Astrocyte (in vitro differentiated cells and primary cell): ENCODE data around the gene RECK. TPM values are rescaled to one million over a fixed set of nuclear protein-coding genes. Genes with fewer than 3 reads are reported as not detected.
A peak's percentile ranks its signal among the peaks of the same experiment; 100 is the strongest.

Experiments
- DNase-seq: peaks from one replicate; pipeline ENCODE4 v3.0.0-alpha.2; 2010; ENCODE audit warnings: low read depth
- FAIRE-seq: peaks from 2 replicates; lab custom pipeline; 2011; peaks lifted over from hg19 to GRCh38; lab: Jason Lieb, UNC
- H2AFZ ChIP-seq: 2 replicates; pipeline ENCODE4 v1.6.0; 2012; ENCODE audit warnings: low read depth, low read length, inconsistent platforms
- H3K27ac ChIP-seq: 2 replicates; pipeline ENCODE4 v1.5.1; 2011; ENCODE audit warnings: low read depth, low read length, inconsistent platforms
- H3K27me3 ChIP-seq: 2 replicates; pipeline ENCODE4 v1.6.0; 2011; ENCODE audit warnings: low read length, inconsistent platforms; ENCODE audit not compliant: insufficient read depth
- H3K36me3 ChIP-seq: 2 replicates; pipeline ENCODE4 v1.5.1; 2011; ENCODE audit warnings: low read length, inconsistent platforms; ENCODE audit not compliant: insufficient read depth
- H3K4me1 ChIP-seq: 2 replicates; pipeline ENCODE4 v1.5.1; 2011; ENCODE audit warnings: low read length, inconsistent platforms; ENCODE audit not compliant: insufficient read depth
- H3K4me2 ChIP-seq: 2 replicates; pipeline ENCODE4 v1.6.0; 2012; ENCODE audit warnings: low read length, inconsistent platforms
- H3K4me3 ChIP-seq: 2 replicates; pipeline ENCODE4 v1.5.1; 2011; ENCODE audit warnings: low read depth, mild to moderate bottlenecking, low read length, inconsistent platforms; ENCODE audit not compliant: insufficient read depth
- H3K79me2 ChIP-seq: 2 replicates; pipeline ENCODE4 v1.6.0; 2012; ENCODE audit warnings: mild to moderate bottlenecking, low read length, inconsistent platforms; ENCODE audit not compliant: insufficient read depth
- H3K9ac ChIP-seq: 2 replicates; pipeline ENCODE4 v1.6.0; 2012; ENCODE audit warnings: mild to moderate bottlenecking, low read length, inconsistent platforms
- H3K9me3 ChIP-seq: 2 replicates; pipeline ENCODE4 v1.5.1; 2012; ENCODE audit warnings: low read depth, mild to moderate bottlenecking, low read length, inconsistent platforms; ENCODE audit not compliant: insufficient read depth
- H4K20me1 ChIP-seq: 2 replicates; pipeline ENCODE4 v1.6.0; 2012; ENCODE audit warnings: low read length, inconsistent platforms; ENCODE audit not compliant: insufficient read depth
- H3K27ac Mint-ChIP-seq: one replicate; pipeline ENCODE4 v1.8.0; 2021; ENCODE audit warnings: mild to moderate bottlenecking, mixed read lengths; ENCODE audit not compliant: unreplicated experiment
- H3K27me3 Mint-ChIP-seq: one replicate; pipeline ENCODE4 v1.8.0; 2021; ENCODE audit warnings: low read depth, mixed read lengths; ENCODE audit not compliant: unreplicated experiment
- H3K36me3 Mint-ChIP-seq: one replicate; pipeline ENCODE4 v1.8.0; 2021; ENCODE audit warnings: low read depth, mixed read lengths; ENCODE audit not compliant: unreplicated experiment
- H3K4me1 Mint-ChIP-seq: one replicate; pipeline ENCODE4 v1.8.0; 2021; ENCODE audit warnings: low read depth, mixed read lengths; ENCODE audit not compliant: unreplicated experiment
- H3K4me3 Mint-ChIP-seq: one replicate; pipeline ENCODE4 v1.8.0; 2021; ENCODE audit warnings: mild to moderate bottlenecking, moderate library complexity, mixed read lengths; ENCODE audit not compliant: unreplicated experiment
- H3K9me3 Mint-ChIP-seq: one replicate; pipeline ENCODE4 v1.8.0; 2021; ENCODE audit warnings: mild to moderate bottlenecking, mixed read lengths; ENCODE audit not compliant: unreplicated experiment
- EZH2 ChIP-seq: IDR thresholded peaks from 2 replicates; pipeline ENCODE4 v1.6.1; 2012; ENCODE audit warnings: mild to moderate bottlenecking, low read length, inconsistent platforms; ENCODE audit not compliant: insufficient read depth
- total RNA-seq: library from RNA; stranded (reverse); gene quantifications from 2 replicates; pipeline ENCODE4 v1.2.1, GENCODE V29; 2021
- TF ChIP-seq, protein P1 (sequence below): IDR thresholded peaks from 2 replicates; pipeline ENCODE4 v1.5.1; 2011; ENCODE audit warnings: low read depth, mild to moderate bottlenecking, inconsistent platforms, low read length, moderate library complexity; ENCODE audit not compliant: insufficient read depth

RECK gene
- total RNA-seq, 1 donor from 2014 or later: 21.6 TPM

DNA sequence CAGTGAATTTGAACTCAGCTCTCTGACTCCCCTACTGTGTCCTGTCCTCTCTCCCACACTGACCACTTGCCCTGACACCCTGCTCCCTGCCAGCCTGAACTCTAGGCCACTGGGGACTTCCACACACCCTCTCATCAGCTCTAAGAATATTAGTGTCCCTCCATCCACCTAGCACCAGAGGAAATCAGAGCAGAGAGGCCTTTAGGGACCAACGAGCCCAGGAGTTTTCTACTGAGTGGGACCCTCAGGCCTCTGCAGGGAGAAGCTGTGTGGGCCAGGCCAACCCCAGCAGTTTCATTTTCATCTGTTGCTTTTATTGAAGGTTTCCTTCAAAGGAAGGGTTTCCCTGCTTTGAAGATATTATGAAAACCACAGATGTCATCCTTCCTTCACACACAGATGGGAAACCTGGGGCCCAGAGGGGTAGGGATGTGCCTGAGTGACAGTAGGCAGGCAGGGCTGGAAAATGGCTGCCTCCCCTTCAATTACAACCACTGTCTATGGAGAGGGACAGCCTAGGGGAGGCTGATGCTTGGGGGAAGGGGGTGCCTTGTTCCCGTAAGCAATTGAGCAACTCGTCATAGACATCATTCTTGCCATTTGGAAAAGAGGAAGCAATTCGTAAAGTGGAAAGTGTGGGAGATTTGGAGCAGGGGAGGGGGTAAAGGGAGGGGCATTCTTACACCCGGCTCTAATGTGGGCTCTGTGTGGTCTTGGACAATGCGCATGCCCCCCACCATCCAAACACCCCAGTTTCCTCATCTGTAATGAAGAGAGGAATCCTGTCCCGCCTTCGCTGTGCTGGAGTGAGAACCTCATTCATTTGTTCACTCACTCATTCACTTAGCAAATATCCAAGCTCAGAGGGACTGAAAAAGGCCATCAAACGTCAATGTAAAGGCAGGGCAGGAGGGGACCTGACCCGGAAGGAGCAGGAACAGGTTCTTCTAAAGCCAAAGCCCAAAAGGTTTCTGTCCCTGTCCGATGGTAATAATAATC is 103.7 kb downstream of the RECK start:
- TF ChIP-seq EZH2: no peak
- TF ChIP-seq, protein P1, sequence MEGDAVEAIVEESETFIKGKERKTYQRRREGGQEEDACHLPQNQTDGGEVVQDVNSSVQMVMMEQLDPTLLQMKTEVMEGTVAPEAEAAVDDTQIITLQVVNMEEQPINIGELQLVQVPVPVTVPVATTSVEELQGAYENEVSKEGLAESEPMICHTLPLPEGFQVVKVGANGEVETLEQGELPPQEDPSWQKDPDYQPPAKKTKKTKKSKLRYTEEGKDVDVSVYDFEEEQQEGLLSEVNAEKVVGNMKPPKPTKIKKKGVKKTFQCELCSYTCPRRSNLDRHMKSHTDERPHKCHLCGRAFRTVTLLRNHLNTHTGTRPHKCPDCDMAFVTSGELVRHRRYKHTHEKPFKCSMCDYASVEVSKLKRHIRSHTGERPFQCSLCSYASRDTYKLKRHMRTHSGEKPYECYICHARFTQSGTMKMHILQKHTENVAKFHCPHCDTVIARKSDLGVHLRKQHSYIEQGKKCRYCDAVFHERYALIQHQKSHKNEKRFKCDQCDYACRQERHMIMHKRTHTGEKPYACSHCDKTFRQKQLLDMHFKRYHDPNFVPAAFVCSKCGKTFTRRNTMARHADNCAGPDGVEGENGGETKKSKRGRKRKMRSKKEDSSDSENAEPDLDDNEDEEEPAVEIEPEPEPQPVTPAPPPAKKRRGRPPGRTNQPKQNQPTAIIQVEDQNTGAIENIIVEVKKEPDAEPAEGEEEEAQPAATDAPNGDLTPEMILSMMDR: no peak
- no peaks in the 10 kb centered on the region for H3K27me3 ChIP-seq
- H3K27ac ChIP-seq: no peak overlapping the region
- FAIRE-seq (no peak), DNase-seq (no peak)
- H4K20me1 ChIP-seq: peaks cover 73% of the 10 kb centered on the region
- no peaks in the 10 kb centered on the region for H3K27me3 Mint-ChIP-seq
- H3K9me3 ChIP-seq: no peaks in the 10 kb centered on the region
- peaks cover 3% of the 10 kb centered on the region for H3K9me3 Mint-ChIP-seq
- no peak overlapping the region for H3K4me2 ChIP-seq
- H3K4me3 ChIP-seq: no peak overlapping the region
- H3K27ac Mint-ChIP-seq: peak overlapping the region; percentile 48
- H3K4me3 Mint-ChIP-seq: peak overlapping the region; percentile 17
- no peak overlapping the region for H2AFZ ChIP-seq
- peaks cover 40% of the 10 kb centered on the region for H3K36me3 Mint-ChIP-seq
- peaks cover 26% of the 10 kb centered on the region for H3K4me1 ChIP-seq
- peaks cover 61% of the 10 kb centered on the region for H3K4me1 Mint-ChIP-seq
- no peak overlapping the region for H3K9ac ChIP-seq
- H3K36me3 ChIP-seq: no peaks in the 10 kb centered on the region
- H3K79me2 ChIP-seq: peaks cover 72% of the 10 kb centered on the region

DNA sequence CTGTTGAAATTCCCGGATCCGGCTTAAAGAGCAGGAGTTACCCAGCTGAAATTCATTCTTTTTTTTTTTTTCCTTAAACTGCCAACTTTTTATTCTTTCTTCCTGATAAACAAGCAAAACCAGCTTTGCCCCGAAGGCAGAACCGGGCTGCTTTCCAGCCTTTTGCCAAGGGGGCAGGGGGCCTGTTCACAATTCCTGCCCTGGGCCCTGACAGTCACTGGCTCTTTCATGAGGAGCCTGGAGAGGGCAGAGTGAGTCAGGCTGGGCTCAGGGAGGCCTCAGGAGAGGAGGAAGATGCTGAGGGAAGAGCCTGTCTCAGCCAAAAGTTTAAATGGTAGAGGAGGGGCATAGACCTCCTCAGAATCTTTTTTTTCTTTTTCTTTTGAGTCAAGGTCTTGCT is 104.6 kb downstream of the RECK start:
- Histone ChIP-seq H2AFZ (no peak overlapping the region), H3K9ac (no peak overlapping the region), H3K27me3 (no peaks in the 10 kb centered on the region), H3K4me2 (no peak overlapping the region), H3K4me3 (no peak overlapping the region), H3K27ac (no peak overlapping the region), H3K4me1 (peaks cover 19% of the 10 kb centered on the region), H4K20me1 (peaks cover 78% of the 10 kb centered on the region), H3K36me3 (no peaks in the 10 kb centered on the region), H3K79me2 (peaks cover 75% of the 10 kb centered on the region), H3K9me3 (no peaks in the 10 kb centered on the region)
- TF ChIP-seq EZH2: no peak
- TF ChIP-seq, protein P1: peak; percentile 20
- no peak for DNase-seq
- H3K9me3 Mint-ChIP-seq: peaks cover 11% of the 10 kb centered on the region
- no peaks in the 10 kb centered on the region for H3K27me3 Mint-ChIP-seq
- no peak for FAIRE-seq
- H3K4me1 Mint-ChIP-seq: peaks cover 57% of the 10 kb centered on the region
- no peak overlapping the region for H3K4me3 Mint-ChIP-seq
- H3K36me3 Mint-ChIP-seq: peaks cover 49% of the 10 kb centered on the region
- H3K27ac Mint-ChIP-seq: no peak overlapping the region
